Hematopoietic multipotent progenitor cell treated with erythropoietin and hydrocortisone succinate and interleukin-3 and kit ligand, for 17 days (in vitro differentiated cells): ENCODE measurements around the gene BPIFB6.

Source experiments
- DNase-seq: peaks from one replicate; pipeline ENCODE4 v3.0.0-alpha.2; 2015; ENCODE audit warnings: low spot score

Gene BPIFB6

DNA sequence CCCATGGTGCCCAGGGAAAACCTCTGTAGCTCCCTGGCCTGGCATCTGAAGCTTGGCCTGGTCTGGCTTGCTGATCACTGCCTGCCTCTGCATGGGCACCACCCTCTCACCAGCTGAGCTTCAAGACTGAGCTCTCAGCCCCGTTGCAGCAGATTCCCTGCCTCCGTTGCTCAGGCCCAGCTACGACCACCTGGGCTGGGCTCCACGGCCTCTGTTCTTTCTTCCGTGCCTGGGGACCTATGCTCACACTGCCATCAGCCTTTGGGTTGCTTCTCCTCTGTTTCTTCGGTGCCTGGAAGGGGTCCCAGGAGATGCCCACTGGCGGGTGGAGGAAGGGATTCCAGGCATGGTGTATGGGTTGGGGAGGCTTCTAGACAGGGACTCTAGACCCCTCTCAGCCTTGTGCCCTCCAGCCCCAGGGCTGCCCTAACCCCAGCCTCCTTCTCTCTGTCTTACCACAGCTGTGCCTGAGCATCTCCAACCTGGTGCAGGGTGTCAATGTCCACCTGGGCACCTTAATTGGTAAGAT lies 14.8 kb upstream of the BPIFB6 start:
- DNase-seq, result no peak

DNA sequence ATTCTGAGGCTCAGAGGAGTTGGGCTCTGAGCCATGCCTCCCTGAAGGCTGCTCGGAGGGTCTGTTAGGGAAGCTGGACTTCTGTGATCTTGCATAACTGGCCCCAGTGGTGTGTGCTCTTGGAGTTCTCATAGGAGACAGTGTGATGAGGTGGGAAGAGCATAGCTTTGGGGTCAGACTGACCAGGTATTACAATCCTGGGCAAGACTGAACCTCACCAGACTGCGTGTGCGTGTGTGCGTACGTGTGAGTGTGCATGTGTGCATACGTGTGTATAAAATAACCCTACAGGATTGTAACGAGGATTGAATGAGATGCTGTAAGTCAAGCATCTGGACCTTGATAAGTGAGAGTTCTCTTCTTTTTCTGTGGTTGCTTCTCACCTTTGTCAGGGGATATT lies 13.9 kb upstream of the BPIFB6 start:
- no peak for DNase-seq

DNA sequence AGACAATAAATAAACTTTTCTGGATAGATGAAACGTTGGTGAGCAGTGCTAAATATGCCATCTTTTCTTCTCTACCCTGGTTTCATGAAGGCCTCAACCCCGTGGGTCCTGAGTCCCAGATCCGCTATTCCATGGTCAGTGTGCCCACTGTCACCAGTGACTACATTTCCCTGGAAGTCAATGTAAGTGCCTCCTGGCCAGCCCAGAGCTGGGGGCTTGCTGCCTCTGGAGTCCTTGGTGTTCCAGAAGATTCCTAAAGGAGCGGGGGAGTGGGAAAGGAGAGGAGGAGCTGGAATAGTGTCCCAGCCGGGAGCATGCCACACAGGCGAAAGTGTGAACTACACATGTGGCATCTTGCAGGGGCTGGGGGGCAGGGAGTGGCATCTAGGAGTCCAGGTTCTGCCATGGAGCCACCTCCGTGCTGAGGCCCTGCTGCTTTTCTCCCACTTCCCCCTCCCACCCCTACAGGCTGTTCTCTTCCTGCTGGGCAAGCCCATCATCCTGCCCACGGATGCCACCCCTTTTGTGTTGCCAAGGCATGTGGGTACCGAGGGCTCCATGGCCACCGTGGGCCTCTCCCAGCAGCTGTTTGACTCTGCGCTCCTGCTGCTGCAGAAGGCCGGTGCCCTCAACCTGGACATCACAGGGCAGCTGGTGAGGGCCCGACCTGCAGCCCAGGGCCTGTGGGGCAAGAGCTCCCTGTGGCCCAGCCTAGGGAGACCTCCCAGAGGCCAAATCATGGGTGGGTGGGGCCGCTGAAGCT lies 13.1 kb upstream of the BPIFB6 start:
- DNase-seq, result no peak

DNA sequence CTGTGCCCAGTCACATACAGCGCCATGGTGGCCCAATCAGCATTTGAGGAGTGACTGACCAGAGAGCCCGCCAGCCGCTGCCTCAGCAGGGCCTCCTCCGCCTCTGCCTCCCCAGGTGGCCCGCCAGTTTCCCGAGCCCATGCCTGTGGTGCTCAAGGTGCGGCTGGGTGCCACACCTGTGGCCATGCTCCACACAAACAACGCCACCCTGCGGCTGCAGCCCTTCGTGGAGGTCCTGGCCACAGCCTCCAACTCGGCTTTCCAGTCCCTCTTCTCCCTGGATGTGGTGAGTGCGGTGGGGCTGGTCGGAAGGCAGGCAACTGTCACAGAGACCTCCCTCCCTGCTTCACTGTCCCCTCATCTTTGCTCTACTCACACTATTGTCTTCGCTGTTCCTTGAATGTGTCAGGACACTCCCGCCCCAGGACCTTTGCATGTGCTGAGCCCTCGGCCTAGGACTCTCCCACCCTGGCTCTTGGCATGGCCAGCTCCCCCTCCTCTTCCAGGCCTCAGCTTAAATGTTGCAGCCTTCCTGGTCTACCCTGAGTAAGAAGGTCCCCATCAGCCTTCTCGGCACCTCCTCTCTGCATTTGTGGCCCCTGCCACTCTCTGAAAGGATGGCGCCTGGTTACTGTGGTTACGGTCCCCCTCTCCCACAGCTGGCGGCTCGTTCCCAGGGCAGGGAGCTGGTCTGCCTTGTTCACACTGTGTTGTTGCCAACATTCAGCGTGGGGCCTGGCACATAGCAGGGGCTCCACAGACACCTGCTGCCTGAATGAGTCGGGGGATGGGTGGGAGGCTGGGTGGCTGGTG lies 11.8 kb upstream of the BPIFB6 start:
- DNase-seq, result no peak

DNA sequence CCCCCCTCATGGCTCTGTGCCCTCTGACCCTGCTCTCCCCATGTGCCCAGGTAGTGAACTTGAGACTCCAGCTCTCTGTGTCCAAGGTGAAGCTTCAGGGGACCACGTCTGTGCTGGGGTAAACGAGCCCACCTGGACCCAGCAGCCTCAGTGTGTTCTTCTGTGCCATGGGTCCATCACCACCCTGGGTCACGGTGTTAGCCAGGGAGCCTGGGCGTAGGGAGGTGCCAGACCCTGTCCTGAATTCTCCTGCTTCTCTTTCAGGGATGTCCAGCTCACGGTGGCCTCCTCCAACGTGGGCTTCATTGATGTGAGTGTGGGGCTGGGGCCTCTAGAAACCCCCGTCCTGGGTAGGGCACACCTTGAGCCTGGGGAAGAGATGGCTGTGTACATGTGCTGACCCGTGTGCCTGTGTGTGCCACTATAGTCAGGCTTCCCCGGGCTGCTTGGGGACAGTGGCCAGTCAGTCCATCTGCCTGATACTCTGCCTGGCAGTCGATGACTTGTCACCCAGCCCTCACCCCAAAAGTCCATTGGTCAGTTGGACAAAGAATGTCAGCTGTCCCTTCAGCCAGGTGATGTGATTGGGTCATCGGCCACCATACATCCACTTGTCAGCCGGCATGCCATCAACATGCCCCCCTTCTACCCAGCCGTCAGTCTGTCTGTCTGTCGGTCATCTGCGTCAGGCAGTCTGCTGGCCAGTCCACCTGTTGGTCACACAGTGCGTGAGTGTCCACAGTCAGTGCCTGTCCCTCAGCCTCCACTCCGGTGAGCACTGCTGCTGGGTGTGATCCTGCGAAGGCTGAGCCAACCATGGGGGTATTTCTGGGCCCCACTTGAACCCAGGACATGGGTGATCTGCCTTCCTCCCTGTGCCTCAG lies 10.9 kb upstream of the BPIFB6 start:
- no peak for DNase-seq

DNA sequence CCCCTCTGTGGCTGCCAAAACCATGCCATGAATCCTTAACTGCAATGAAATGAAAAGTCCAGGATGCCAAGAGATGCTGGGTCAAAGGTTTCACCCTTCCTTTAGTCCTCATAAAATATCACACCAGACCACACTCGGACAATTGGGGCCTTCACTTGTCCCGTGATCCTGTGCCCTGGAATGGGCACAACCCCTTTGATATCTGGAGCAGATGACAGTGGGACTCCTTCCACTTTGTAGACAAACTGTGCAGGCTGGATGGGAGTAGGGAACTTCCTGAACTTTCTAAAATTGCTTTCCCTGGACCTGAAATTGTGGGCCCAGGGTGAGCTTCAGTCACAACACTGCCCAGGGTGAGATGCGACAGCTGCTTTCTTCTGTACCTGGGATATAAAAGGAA lies 9.6 kb upstream of the BPIFB6 start:
- no peak for DNase-seq

DNA sequence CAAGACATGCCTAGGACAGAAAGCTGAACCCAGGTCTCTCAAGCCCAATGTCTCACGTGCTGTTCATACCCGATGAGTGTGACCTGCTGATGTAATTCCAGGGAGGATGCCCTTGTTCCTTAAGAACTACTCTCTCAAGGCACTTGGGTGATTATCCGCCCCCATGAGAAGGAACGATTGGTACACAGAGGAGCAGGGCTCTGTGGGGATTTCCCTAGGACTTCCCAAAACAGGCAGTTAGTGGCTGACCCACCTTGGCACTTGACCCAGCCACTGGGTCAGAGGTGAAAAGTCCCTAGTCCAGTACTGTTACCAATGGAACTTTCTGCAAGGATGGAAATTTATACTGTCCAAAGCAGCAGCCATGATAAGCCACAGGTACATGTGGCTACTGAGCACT lies 9.2 kb upstream of the BPIFB6 start:
- no peak for DNase-seq

DNA sequence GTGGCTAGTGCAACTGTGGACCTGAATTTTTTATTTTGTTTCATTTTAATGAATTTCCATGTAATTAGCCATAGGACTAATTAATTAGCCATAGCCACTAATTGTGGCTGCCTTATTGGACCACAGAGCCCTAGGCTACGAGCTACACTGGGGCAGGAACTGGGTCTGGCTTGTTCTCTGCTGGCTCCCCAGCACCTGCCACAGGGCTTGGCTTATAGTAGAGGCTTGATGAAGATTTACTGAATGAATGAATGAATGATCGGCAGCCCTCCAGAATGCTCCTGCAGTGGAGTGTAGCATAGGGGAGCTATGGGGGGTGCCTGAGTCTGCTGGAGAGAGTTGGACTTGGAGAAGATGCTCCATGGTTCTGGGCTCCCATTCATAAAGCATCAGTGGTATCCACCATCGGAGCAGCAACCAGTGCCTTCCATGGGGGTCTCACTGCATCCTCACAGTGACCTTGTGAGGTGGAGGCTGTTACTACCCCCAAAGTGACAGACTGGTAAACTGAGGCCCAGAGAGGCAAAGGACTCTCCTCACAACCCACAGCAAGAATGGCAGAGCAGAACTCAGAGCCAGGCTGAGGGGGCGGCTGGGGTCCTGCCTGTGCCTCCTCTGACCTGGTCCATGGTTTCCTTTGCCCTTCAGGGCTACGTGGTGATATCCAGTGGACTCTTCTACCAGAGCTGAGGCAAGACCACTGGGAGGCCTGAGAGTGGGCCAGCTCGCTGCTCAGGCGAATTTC lies 8.6 kb upstream of the BPIFB6 start:
- DNase-seq, result no peak

DNA sequence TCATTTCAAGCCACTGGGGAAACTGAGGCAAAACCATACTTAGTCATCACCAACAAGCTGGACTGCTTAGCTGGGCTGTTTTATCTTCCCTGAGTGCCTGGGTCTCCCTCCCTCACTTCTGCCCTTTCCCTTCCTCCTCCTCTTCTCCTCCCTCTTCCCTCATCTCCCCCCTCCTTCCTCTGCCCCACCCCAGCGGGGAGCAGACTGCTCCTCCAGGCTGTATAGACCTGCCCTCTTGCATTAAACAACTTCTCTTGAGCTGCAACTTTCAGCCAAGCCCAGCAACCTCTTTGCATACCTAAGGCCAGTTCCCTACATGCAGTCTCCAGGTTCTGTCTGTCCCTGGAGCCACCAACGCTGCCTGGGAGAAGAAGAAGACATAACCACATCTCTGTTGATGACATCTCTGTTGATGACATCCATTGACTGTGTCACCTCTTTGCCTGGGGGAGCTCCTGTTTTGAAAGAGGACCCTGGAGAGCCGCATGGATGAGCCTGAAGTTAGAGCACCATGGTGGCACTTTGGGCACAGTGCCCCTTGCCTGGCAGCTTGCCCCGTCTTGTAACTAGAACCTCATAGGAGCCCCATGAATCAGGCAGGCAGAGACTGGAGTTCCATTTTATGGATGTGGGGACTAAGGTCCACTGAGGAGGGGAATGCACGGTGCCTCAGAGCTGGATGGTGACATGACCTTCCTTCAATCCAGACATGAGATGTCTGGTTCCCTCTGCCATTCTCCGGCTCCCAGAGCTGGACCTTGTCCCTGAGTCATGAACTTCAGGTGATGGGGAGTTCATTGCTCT lies 7.8 kb upstream of the BPIFB6 start:
- DNase-seq, result no peak

DNA sequence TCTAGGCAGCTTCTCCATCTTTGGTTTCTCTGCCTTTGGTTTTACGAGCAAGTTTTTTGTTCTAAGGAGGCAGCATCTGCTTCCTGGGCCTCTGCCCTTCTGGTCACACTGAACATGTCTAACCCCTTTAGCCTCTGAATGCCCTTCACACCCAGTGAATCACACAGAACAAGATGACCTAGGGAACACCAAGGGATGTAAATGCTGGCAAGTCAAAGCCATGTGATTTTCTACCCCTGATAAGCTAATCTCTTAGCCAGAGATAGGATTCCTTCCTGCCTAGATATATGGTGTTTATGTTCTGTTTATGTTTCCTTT lies 7.2 kb upstream of the BPIFB6 start:
- DNase-seq, result no peak

DNA sequence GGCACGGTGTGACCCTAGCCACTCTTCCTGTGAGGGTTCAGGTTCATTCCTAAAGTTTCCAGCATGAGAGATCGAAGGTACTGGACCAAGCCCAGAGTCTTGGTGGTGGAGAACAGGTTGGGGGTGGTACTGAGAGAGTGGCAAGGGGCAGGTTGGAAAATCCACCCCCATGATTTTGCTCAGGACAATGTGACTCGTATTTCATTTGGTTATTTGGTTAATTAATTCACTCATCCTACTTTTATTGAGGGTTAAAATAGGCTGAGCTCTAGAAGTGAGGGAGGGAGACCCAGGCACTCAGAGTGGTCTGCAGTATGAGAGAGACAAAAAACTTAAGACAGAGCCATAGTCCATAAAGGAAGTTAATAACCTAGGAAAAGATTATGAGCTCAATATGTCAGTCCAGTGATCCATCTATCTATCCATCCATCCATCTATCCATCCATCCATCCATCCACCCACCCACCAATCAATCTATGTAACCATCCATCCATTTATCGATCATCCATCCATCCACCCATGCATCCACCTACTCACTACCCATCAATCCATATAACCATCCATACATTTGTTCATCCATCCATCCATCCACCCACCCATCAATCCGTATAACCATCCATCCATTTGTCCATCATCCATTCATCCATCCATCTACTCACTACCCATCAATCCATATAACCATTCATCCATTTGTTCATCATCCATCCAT lies 6.7 kb upstream of the BPIFB6 start:
- no peak for DNase-seq

DNA sequence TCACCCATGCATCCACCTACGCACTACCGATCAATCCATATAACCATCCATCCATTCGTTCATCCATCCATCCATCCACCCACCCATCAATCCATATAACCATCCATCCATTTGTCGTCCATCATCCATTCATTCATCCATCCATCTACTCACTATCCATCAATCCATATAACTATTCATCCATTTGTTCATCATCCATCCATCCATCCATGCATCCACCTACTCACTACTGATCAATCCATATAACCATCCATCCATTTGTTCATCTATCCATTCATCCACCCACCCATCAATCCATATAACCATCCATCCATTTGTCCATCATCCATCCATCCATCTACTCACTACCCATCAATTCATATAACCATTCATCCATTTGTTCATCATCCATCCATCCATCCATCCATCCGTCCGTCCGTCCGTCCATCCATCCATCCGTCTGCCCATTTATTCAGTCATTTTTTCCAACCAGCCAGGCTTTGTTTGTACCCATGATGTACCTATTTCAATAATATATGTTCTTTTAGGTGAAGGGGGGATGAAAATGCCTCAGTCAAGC lies 6.1 kb upstream of the BPIFB6 start:
- DNase-seq, result no peak

DNA sequence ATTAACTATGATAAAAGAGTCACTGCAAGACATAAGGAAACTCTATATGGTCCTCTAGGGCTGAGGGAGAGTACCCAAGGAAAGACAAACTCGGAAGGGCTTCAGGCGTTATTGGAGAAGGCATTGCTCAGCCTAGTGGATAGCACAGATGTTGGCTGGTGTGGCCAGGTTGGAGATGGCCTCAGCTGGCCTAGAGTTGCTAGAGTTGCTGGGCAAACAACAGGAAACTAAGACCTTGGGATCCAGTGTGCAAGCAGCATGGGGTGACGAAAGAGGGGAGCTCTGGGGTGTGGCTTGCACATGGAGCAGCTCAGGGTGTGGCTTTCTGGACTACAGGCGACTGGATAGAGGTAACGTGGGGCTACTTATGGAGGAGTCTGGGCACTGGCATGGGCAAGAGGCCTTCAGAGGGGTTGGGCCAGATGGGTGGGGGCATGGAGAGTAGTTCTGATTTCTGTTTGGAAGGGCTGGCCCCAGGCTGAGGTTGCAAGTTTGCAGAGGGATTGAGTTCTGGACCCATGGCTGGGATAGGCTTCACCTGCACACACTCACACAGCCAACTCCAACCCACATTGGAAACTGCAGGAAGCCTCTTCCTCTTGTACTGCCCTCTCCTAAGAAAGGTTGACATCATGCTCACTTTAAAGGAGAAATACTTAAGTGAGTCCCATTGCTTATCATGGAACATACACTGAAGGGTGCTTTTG lies 5.2 kb upstream of the BPIFB6 start:
- no peak for DNase-seq

DNA sequence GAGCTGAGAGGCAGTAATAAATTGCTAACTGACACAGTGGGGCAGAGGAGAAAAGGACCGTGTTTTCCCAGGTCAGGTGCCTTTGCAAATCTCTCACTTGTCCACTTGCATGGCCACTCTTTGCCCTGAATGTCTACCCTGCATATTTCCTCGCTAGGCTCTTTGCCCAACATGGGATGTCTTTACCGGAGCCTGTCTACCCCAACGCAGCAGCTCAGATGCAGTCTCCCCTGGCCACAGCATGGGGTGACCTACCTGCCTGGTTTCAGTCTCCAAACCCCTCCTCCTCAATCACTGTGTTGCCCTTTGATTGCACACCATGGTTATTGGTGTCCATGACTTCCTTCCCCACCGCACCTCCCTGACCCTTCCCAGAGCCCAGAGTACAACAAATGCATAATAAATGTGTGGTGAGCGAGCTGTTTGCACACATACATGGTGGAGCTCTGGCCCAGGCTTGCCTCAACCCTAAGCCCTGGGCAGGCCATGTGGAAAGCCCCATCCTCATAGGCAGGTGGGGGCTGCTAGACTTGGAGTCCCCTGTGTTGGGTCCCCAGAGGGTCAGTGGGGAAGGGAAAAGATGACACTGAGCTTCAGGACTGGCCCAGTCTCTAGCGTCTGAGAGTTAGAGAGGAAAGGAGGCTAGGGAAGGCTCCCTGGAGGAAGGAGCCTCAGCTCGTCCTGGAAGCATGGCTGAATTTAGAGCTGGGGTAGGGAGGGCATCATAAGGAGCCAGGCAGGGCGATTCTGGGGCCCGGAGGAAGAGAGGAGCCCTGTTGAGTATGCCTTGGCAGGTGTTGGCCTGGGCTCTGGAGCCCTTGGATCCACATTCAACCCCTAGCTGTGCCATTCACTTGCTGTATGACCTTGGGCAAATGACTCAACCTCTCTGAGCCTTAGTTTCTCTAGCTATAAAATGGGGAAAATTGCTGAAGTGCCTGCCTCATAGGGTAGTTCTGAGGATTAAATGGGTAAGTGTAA lies 4.4 kb upstream of the BPIFB6 start:
- no peak for DNase-seq

DNA sequence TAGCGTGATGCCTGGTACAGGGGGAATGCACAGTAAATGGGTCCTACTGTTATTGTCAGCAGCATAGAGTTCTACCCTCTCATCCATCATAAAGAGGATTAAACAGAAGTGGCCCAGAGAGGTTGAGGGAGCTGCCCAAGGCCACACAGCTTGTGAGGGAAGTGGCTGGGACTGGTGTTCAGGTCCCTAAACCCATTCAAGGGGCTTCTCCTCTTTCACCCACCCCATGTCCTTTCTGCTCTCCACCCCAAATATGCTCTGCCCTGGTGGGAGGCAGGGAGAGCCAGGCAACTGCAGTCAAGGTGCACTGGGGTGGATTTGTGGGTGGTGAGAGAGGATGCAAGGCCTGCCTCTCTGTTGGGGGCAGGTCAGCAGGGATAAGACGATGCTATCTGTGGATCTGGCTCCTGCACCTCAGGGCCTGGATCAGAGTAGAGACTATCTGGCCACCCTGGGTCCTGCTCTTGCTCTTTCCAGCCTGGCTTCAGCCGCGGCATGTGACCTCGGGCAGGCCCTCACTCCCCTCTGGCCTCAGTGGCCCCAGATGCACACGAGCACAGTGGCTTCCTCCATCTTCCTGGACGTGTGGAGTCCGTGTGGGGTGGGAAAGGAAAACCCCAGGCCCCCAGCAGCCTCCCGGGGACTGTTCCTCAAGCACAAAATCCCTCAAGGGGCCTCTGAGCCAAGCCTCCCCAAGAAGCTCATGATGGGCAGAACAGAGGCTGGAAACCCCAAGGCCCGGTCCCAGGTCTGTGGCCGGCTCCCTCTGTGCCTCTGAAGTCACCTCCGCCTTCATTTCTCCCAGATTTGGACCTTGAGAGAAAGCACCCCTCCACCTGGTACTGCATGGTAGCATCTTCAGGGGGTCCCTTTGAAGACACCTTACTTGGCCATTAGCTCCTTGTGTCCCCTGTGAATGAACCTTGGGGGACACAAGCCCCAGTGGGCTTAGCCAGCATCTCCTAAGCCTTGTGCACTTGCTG lies 3.4 kb upstream of the BPIFB6 start:
- DNase-seq, result no peak

DNA sequence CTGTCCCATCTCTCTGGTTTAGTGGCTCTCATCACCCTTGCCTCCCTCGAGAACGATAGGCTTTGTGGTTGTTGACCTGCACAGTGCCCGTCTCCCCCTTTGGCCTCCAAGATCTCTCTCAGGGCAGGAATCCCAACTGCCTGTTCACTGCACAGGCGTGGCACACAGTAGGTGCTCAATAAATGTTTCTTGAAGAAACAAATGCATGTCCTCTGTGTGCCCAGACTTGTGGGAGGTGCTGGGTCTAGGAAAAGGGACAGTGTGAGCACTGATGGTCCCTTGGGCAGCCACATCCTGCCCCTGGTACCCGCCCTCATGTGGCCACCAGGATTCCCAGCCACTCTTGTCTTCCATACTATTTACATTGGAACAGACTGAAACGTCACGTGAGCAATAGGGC lies 2.6 kb upstream of the BPIFB6 start:
- DNase-seq, result no peak

DNA sequence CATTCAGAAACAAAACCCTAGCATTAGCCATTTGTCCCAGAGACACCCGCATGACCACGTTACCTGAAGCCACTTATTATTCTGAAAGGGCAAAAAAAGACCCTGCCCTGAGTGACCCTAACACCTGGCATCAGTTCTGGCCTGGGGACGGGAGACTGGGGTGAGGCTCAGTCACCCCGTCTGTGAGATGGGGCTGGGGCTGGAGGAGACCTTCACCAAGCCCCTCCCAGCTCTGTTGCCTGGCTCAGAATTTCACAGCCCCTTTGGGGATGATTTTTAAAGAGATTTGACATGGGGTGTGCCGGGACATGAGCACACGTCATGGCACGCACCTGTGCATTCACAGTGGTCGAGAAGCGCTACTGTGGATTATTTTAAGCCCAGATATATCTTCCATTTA lies 1.4 kb upstream of the BPIFB6 start:
- no peak for DNase-seq
